ENCODE data around the gene HACE1.

Gene HACE1

DNA sequence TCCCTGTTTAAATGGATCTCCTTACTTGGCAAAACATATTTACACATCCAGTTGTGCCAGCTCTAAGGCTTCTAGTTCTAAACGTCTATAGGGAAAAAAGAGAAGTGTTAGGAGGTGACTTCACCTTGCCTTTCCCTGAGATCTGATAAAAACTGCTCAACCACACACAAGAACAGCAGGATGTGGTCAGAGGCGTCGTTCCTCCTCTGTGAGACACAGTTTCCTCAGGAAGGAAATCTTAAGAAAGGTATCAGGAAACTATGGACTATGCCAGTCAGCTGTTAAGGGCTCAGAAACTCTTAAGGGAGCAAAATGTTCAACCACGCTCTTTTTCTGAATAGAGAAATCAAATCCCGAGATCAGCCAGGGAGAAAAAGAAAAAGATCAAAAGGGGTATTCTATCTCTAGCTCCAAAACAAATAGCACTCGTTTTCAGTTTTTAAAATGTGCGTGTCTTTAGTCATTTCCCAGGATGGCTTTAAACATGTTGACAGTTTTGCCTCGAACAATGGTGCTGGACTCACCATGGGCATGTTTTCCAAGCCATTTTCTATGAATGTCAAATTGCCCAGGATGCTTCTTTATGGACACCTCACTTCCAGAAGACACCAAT lies 154.5 kb downstream of the HACE1 start:
- peak overlapping the region; percentile 25 for H3K4me3 ChIP-seq (ENCODE audit: low read depth, low read length)

DNA sequence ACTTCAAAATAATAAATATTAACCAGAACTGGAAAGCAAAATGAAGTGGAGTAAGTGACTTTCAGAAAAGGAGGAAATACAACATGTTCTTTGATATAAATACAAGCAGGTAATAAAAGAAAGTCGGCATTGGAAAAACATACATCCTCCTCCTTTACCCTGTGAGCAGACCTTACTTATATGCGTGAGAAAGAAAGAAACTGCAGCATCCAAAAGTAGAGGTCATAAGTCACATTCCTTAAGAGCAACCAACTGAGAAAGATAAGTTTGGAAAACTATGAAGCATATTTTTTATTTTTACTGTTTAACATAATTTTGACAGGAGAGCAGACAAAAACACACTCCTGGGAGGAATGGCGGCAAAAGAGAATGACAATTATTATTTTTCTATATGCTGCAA lies 155.5 kb downstream of the HACE1 start:
- no peak overlapping the region for H3K4me3 ChIP-seq (ENCODE audit: low read depth, low read length)
- TF ChIP-seq MYC (IDR thresholded peaks at IDR 0.05; ENCODE audit: low read depth, low read length) = no peak
- no peak for TF ChIP-seq POLR2A (IDR thresholded peaks at IDR 0.05; ENCODE audit: extremely low read depth, insufficient read length)
- TF ChIP-seq, protein P1, sequence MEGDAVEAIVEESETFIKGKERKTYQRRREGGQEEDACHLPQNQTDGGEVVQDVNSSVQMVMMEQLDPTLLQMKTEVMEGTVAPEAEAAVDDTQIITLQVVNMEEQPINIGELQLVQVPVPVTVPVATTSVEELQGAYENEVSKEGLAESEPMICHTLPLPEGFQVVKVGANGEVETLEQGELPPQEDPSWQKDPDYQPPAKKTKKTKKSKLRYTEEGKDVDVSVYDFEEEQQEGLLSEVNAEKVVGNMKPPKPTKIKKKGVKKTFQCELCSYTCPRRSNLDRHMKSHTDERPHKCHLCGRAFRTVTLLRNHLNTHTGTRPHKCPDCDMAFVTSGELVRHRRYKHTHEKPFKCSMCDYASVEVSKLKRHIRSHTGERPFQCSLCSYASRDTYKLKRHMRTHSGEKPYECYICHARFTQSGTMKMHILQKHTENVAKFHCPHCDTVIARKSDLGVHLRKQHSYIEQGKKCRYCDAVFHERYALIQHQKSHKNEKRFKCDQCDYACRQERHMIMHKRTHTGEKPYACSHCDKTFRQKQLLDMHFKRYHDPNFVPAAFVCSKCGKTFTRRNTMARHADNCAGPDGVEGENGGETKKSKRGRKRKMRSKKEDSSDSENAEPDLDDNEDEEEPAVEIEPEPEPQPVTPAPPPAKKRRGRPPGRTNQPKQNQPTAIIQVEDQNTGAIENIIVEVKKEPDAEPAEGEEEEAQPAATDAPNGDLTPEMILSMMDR (IDR thresholded peaks at IDR 0.05; ENCODE audit: low read depth, low read length) = no peak
- TF ChIP-seq, protein P2, sequence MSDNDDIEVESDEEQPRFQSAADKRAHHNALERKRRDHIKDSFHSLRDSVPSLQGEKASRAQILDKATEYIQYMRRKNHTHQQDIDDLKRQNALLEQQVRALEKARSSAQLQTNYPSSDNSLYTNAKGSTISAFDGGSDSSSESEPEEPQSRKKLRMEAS (IDR thresholded peaks at IDR 0.05; ENCODE audit: low read depth, low read length) = no peak
- no peak for DNase-seq (ENCODE audit: low read depth)

More for the DNA sequence above, 154.5 kb downstream of the HACE1 start:
- DNase-seq (ENCODE audit: low read depth) = peak; percentile 94
- no peak for TF ChIP-seq POLR2A (IDR thresholded peaks at IDR 0.05; ENCODE audit: extremely low read depth, insufficient read length)
- TF ChIP-seq MYC (IDR thresholded peaks at IDR 0.05; ENCODE audit: low read depth, low read length) = no peak
- TF ChIP-seq, protein P1 (IDR thresholded peaks at IDR 0.05; ENCODE audit: low read depth, low read length) = no peak
- TF ChIP-seq, protein P2 (IDR thresholded peaks at IDR 0.05; ENCODE audit: low read depth, low read length) = no peak

DNA sequence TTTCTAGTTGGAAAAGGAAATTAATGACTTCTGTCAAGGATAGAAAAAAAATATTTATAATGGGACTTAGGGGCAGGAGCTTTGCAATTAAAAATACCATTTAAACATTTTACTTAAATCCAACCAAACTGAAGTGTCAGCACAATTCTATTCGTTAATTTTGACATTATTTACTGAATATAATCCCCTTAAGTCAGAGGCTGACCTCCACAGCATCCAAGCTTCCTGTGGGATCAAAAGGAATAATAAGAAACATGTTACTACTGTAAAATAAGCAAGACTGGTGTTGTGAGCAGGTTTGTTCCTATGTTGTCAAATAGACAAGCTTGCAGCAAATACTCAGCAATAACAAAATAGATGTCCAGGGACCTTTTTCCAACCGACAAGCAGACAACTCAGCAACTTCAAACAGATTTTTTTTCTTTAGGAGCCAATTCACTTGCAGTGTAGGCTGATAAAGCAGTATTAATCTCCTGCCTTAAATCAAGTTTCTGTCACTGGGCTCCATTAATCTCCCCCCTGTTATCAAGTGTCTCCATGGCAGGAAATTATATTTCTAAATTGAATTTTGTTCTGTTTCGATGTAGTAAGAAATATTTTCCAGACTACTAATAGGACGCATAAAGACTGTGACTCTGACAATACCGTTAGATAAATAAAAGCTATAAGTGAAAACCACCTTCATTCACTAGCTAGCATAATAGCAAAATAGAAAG lies 157.4 kb downstream of the HACE1 start:
- TF ChIP-seq POLR2A (IDR thresholded peaks at IDR 0.05; ENCODE audit: extremely low read depth, insufficient read length) (no peak), MYC (IDR thresholded peaks at IDR 0.05; ENCODE audit: low read depth, low read length) (no peak)
- TF ChIP-seq, protein P2 (IDR thresholded peaks at IDR 0.05; ENCODE audit: low read depth, low read length) = no peak
- TF ChIP-seq, protein P1 (IDR thresholded peaks at IDR 0.05; ENCODE audit: low read depth, low read length) = no peak
- no peak overlapping the region for H3K4me3 ChIP-seq (ENCODE audit: low read depth, low read length)
- DNase-seq (ENCODE audit: low read depth) = no peak

DNA sequence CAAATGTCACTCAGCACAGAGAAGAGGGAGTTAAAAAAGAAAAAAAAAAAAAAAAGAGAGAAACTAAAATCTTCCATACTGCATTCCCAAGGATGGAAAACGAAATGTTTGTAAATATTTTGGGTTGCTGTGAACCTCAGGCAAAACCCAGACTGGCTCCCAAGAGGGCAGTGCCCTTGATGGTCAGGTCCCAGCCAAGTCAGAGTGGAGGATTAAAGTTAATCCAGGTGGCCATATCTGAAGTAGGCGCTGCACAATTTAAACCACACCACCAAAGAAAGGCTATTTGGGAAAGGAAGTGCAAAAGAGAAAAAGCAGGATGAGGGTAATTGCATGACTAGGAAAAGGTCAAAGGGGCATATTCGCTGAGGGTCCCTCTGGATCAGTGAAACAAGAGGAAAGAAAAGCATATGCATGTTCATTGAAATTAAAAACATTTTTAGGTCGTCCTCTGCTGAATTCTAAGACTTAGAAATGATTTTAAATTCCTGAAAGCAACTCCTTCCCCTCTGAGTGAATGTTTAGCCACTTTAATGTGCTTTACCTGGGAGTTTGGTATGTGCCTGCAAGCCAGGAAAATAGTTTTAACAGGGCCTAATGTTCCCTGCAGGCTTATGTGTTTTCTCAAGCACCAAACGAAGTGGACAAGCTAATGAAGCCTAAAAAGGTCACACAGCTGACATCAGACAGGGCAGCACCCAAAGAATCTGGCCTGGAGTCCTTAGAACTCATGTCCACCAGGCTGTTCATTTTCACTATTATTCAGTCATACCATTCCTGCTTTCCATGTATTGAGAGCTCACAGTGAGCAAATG lies 159.1 kb downstream of the HACE1 start:
- DNase-seq (ENCODE audit: low read depth) = no peak
- TF ChIP-seq, protein P1 (IDR thresholded peaks at IDR 0.05; ENCODE audit: low read depth, low read length) = no peak
- TF ChIP-seq MYC (IDR thresholded peaks at IDR 0.05; ENCODE audit: low read depth, low read length) (no peak), POLR2A (IDR thresholded peaks at IDR 0.05; ENCODE audit: extremely low read depth, insufficient read length) (no peak)
- TF ChIP-seq, protein P2 (IDR thresholded peaks at IDR 0.05; ENCODE audit: low read depth, low read length) = no peak
- H3K4me3 ChIP-seq (ENCODE audit: low read depth, low read length) = no peak overlapping the region

DNA sequence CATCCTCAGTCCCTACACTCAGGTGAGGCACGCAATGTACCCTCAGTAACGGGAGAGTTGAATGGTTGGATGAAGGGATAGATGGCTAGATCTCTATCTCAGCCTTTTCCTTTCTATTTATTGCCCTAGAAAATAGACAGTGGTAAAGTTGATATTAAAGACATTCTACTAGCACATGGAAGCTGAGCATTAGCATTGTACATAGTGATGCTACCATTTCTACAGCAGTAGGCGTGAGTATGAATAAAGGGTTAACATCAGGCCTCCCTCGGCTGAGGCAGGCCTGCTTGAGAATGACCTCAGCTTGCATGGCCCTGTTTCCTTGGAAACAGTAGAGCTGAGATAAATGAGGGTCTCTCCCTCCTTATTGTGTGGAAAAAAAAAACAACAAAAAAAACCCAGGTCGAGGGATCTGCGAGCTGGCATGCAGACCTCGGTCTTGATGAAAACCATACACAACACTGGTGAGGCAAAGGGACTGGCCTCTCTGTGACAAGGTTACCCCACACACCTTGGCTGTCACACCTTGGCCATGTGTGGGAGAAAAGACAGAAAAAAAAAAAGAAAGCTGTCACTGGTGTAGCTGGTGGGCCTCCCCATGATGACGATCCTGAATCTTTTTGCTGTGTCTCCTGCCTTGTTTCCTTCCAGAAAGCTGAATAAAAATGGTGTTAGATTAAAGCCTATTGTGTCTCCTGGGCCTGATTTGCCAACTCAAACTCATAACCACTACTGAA lies 160.0 kb downstream of the HACE1 start:
- no peak for DNase-seq (ENCODE audit: low read depth)
- TF ChIP-seq, protein P1 (IDR thresholded peaks at IDR 0.05; ENCODE audit: low read depth, low read length) = no peak
- TF ChIP-seq, protein P2 (IDR thresholded peaks at IDR 0.05; ENCODE audit: low read depth, low read length) = no peak
- TF ChIP-seq MYC (IDR thresholded peaks at IDR 0.05; ENCODE audit: low read depth, low read length) (no peak), POLR2A (IDR thresholded peaks at IDR 0.05; ENCODE audit: extremely low read depth, insufficient read length) (no peak)
- no peak overlapping the region for H3K4me3 ChIP-seq (ENCODE audit: low read depth, low read length)

All from NB4 (cell line).